IPS-18c (cell line): ENCODE data around the gene ELMO2.

Experiments used
- H3K4me3 ChIP-seq: 2 replicates; pipeline ENCODE4 v1.7.0; 2013; ENCODE audit warnings: low read depth, mild to moderate bottlenecking, low read length, moderate library complexity; ENCODE audit not compliant: insufficient read depth
- H3K9me3 ChIP-seq: one replicate; pipeline ENCODE4 v1.6.1; 2013; ENCODE audit warnings: mild to moderate bottlenecking, low read length, moderate library complexity; ENCODE audit not compliant: control insufficient read depth, insufficient read depth

ELMO2 gene

DNA sequence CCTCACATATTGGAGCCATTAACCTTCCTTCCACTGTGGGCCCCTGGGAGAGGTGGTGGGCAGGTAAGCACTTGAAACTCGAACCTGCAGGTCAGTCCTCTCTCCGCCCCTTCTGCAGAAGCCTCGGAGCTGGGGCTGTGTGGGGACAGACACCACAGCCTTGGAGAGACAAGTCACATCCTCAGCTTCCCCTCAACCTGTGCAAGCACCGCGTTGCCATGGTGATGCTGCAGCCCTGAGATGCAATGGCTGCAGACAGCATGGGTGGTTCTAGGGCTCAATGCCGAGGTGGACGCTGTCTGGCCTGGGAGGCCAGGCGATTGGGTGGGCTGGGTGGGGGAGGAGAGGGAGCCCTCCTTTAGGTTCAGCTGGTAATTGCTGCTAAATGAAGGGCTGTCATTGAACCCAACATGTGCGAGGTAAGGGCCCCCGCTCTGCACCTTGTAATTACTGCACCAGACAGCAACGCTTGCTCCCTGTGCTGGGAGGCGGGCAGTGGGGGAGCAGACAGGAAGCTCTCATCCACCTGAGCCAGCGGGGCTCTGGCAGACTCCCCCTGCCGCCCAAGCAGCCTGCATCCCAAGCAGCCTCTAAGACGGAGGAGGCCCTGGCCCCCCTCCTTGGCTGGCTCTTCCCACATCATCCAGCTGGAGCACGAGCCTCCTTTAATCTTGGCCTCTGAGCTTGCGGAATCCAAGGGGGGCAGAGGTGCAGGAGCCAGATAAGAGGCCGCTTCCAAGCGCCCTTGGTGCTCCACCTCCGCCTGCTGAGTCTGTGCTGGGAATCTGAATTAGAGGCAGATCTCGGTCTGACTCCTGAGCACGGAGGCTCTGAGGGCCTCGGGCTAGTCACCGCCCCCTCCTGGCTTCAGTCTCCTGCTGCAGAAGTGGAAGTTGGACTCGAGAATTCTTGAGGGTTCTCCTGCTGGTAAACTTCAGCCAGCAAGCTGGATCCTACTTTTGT lies 58.3 kb downstream of the ELMO2 start:
- no peaks in the 10 kb centered on the region for H3K9me3 ChIP-seq
- no peak overlapping the region for H3K4me3 ChIP-seq

DNA sequence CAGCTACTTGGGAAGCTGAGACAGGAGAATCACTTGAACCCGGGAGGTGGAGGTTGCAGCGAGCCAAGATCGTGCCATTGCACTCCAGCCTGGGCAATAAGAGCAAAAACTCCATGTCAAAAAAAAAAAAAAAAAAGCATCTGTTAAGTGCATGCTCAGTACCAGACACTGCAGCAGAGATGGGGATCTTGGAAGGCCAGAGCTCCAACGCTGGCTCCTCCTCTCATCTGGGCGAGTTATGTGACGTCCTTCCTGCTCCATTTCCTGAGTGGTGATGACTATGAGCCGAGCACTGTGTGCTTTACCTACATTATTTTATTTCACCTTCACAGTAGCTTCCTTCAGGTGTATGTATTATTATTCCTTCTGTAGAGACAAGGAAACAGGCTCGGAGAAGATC lies 59.6 kb downstream of the ELMO2 start:
- H3K4me3 ChIP-seq: no peak overlapping the region
- no peaks in the 10 kb centered on the region for H3K9me3 ChIP-seq

DNA sequence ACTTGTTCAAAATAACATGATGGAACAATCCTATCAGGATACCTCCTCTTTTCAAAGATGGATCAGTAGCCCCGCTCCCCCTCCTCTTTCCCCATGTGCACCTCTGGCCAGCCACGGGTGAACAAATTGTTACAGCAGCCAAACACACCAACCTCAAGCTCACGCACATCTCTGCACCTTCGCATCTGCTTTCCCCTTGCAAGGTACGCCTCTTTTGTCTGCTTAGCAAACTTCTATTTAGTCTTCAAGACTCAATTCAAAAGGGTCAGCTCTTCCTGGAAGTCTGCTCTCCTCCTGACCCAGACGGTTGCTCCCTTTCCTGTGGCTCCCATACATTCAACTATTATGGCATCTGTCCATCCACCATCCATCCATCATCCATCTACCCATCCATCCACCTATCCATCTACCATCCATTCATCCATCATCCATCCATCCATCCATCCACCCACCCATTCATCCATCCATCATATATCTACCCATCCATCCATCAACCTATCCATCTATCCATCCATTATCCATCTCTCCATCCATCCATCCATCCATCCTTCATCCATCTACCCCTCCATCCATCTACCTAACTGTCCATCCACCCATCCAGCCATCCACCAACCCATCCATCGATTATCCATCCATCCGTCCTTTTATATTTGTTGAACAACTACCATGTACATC lies 61.8 kb downstream of the ELMO2 start:
- H3K9me3 ChIP-seq: no peaks in the 10 kb centered on the region
- no peak overlapping the region for H3K4me3 ChIP-seq

DNA sequence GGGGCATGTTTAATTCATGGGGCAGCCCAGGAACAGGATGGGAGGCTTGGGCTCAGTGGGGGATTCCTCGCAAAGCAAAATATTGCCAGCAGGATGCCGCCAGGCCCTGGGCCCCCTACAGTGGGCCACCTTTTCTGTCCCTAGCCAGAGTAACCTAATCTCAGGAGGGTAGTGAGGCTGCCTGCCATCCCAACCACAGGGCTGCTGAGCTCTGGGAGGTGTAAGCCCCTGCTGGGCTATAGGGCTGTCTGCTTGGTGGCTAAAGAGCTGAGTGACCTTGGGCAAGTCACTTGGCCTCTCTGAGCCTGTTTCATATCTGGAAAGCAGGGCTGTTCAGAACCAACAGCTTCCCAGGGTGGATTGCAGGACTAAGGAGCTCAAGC lies 62.4 kb downstream of the ELMO2 start:
- no peak overlapping the region for H3K4me3 ChIP-seq
- no peaks in the 10 kb centered on the region for H3K9me3 ChIP-seq

DNA sequence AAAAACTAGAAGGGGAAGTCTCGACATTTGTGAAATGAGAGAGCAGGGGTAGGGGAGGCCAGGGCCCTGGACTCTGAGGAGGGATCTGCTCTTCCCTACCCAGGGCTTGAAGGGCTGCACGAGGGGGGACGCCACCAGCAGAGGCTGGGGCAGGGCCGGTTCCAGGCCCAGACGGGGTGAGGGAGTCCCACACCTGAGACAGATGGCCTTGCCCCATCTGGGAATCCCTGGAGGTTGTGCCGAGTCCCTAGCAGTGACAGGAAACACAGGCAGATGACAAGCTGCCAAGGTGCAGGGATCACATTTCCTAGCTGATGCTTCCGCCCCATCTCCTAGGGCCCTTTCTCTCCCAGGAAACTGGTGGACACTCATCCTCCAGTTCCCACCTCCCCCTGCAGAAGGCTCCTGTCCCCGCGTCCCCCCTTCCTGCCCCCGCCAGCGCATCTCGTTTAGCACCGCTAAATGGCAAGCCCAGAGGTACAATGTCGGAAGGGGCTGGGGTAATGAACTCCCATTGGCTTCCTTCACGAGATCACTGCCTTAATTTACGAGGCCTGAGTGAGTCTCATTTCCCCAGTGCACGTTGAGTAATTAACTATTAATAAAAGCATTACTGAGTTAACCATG lies 63.0 kb downstream of the ELMO2 start:
- H3K9me3 ChIP-seq: no peaks in the 10 kb centered on the region
- H3K4me3 ChIP-seq: no peak overlapping the region

DNA sequence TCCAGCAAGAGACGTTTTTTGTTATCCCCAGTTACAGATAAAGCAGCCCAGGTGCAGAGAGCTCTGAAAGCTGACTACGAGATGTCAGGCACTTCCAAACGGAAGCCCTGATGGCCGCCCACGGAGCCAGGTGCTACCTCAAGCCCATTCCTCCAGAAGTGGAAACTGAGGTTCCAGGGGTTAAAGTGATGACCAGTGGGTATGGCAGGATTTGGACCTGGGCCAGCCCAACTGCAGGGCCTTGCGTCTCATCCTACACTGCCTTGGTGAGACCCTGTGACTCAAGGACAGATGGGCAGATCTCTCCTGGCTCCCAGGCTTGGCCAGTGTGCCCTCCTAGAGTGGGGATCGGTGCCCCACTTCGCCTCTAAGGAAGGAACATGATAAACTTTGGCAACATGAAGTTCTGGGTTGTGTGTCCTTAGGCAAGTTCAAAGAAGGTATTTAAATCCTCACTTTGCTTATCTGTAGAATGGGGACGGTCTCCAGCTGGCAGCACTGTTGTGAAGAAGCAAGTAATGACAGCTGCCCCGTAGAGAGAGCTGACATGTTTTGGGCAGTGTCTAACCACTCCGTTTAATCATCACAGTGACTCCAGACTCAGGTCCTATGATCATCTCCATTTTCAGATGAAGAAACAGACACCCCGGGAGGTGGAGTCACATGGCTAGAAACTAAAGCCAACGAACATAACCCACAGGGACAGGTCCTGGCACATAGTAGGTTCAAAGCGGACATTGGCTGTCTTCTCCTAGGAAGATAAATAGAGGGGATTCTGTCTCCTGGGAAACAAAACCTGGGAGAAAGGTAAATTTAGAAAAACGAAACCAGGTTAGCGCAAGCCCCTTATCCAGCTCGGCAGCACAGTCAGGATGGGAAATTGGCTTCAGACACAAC lies 63.7 kb downstream of the ELMO2 start:
- Histone ChIP-seq H3K9me3 (no peaks in the 10 kb centered on the region), H3K4me3 (no peak overlapping the region)

DNA sequence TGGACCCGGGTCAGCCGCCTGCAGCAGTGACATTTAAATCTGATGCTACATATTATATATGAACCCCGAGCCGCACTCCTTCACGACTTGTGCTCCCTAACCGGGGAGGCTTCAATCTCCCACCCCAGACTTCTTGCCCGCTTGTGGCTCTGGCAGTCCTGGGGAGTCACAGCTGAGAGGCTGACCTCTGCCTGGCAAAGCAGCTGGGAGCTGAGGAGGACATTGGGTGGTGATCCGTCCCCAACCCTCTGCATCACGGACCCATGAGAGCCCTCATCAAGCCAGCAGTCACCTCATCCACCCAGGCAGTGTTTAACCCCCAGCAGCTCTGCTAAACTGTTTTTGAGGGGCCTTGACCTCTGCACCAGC lies 64.4 kb downstream of the ELMO2 start:
- Histone ChIP-seq H3K9me3 (no peaks in the 10 kb centered on the region), H3K4me3 (no peak overlapping the region)

DNA sequence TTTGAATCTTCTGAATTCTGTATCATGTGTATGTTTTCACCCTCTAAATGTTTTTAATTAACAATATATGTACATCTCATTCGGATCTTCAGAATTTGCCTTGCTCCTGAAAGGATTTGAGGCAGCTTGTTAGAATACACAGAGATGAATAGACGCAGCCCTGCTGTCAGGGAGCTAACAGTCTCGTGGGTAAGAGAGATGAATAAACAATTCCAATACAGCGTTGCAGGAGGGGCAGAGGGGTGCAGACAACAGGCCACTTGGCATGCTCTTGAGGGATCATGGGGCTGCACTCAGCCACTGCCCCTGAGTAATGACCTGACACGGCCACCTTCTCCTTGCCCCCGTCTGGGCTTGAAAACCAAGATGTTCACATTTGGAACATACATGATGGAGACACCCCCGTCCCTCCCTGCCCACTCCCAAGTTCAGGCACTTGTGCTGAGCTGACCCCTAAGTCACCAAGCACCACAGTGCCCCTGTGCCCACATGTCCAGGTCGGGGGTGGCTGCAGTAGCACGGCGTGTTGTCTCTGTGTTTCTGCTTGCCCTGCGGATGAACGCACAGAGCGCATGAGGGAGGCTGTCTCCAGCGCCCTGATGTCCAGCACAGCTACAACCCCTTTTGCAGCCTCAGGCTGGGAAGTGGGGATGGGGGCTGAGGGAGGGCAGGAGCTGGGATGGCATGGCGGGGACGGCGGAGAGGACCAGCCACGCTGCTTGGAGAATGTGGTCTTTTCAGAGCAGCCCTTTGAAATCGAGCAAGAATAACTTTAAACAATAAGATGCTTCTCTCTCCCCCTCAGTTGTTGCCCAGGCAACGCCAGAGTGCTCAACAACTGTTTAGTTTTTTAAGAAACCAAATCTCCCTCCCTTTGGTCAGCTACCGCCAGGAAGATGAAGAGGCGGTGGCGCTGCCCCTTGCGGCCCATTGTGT lies 65.1 kb downstream of the ELMO2 start:
- H3K4me3 ChIP-seq: no peak overlapping the region
- H3K9me3 ChIP-seq: no peaks in the 10 kb centered on the region

DNA sequence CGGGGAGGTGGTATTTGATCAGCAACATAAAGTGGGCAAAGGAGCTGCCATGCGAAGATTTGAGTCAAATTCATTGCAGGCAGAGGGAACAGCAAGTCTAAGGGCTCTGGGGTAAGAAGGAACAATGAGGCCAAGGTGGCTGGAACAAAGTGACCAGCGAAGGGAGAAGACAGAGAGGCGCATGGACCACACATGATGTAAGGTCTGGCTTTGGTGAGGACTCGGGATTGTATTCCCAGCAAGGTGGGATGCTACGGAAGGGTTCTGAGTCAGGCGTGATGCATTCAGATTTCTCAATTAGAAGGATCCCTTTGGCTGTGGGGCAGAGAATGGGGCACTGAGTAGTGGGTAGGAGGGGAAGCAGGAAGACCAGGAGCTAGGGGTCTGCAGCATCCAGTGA lies 67.4 kb downstream of the ELMO2 start:
- H3K9me3 ChIP-seq: no peaks in the 10 kb centered on the region
- H3K4me3 ChIP-seq: no peak overlapping the region

DNA sequence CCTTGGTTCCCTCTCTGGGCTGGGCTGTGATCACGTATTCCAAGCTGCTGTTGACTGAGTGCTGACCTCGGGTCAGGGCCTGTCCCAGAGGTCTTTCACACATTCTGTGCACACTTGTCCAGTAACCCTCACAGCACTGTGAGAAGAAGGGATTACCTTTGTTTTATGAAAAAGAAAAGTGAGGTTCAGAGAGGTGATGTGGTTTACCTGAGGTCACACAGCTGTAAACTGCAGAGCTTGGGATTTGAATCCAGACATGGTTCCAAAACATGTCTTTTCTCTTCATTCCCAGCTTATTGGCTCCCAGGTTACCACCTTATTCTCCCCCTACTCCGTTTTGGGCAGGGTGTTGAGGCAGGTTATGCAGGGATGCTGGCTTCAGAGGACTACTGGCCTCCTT lies 69.7 kb downstream of the ELMO2 start:
- Histone ChIP-seq H3K4me3 (no peak overlapping the region), H3K9me3 (no peaks in the 10 kb centered on the region)

DNA sequence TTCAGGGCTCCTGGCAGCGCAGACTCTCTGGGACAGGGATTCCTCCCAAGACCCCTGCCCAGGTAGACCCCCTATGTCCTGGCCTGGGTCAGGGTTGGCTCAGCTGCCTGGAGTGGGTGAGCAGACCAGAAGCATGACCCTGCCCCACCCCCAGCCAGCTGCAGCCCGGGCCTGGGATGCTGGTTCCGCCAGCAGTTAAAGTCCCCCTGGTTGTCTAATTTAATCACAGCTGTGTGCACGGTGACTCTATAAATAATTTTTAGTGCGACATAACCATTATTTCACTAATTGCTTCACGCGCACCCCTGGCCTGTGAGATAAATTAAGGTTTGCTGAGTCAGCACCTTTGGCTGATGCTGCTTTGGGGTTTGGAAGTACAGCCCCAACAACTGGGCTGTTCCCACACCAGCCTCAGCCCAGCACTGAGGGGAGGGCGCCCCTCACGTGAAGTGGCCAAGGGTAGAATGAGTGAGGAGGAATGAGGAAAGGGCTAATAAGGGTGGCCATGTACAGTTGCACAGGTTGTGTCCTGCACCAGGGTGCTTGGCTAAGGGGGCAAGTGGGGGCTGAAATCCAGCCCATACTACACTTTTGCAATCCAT lies 72.0 kb downstream of the ELMO2 start:
- Histone ChIP-seq H3K9me3 (no peaks in the 10 kb centered on the region), H3K4me3 (no peak overlapping the region)

DNA sequence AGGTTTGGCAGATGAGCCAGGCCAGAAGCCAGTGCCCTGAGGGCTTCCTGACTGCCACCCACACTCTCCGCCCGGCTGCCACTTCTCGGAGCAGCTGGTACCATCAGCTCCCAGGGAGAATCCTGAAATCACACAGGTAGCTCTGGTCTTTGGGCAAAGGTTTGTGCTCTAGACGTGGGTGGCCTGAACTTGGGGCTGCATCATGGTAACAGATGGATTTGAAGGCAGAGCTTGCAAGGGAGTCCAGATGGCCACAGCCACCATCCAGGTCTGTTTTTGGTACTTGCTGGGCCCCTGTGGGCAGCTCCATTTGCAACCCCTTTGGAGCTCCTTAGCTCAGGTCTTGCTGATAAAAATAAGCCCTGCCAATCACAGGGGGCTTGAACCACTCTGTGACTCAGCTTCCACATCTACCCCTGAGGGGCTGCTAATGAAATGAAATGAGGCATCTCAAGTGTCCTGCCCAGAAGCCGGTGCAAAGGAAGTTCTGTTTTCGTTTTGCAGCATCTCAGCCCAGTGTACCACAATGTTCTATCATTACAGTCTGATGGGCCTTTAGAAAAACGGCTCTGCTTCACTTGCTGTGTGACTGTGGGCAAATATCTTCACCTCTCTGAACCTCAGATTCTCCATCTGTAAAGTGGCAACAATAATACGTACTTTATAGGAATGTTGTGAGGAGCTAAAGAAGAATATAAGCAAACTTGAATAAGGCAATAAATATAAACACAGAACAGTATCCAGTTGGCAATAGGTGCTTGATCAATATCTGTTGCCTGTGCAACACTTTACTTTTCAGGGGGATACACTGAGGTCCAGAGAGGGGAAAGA lies 73.0 kb downstream of the ELMO2 start:
- H3K9me3 ChIP-seq: no peaks in the 10 kb centered on the region

DNA sequence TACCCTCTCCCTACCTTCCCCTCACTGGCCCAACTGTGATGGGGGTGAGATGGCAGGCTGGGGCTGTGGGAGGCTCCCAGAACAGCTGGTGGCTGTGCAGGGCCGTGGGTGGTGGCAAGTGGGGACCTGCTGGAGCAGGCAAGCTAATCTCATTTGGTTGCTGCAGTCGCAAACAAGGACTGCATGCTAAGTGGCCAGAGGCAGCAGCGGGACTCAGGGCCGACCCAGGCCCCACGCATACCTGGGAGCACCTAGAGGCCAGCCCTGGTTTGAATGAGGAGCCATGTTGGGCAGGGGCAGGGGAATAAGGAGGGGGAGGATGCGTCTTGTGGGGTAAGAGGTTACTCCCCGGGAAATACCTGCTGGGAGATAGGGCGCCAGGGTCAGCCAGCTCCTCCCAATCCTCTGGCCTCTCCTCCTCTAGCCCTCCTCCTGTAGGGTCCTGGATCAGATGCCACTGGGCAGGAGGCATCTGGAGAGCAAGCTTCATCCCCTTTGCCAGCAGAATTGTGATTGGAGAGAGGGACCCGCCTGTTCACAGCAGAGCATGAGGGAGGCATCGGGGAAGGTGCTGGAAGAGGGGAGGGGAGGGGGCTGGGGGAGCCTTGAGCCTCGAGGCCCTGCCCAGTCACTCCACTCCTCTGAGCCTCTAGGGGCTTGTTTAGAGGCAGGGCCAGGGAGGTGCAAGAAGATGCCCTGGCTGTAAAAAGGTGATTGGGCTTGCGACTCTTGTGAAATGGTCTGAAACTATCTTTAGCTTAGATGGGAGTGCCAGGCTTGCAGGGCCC lies 73.8 kb downstream of the ELMO2 start:
- H3K9me3 ChIP-seq: no peaks in the 10 kb centered on the region
- H3K4me3 ChIP-seq: no peak overlapping the region

More for the DNA sequence above, 73.0 kb downstream of the ELMO2 start:
- H3K4me3 ChIP-seq: no peak overlapping the region

DNA sequence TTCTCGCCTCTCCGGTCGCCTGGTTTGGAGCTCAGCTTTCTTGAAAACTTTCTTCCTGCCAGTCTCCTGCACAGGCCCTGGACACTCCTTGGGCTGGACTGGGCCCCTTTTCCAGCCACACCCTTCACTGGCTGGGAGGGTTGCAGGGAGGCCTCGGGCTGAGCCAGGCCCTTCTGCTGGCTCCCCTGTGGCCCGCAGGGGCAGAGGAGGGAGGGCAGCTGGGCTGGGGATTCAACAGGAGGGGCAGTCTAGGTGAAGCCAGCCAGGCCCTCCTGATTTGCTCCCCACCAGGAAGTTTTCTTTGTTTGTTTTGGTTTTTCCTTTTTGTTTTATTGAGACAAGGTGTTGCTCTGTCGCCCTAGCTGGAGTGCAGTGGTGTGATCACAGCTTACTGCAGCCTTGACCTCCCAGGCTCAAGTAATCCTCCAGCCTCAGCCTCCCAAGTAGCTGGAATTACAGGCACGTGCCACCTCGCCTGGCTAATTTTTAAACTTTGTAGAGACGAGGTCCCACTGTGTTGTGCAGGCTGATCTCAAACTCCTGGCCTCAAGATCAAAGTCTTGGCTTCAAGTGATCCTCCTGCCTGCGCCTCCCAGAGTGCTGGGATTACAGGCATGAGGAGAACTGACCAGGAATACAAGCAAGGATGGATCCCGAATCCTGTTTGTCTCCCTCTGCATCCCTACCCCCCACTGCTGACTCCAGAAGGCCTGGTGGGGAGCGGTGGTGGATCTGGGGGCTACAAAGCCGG lies 74.6 kb downstream of the ELMO2 start:
- H3K9me3 ChIP-seq: no peaks in the 10 kb centered on the region
- no peak overlapping the region for H3K4me3 ChIP-seq
